ENCODE measurements around the gene SLC8B1. TPM values are rescaled to one million over a fixed set of nuclear protein-coding genes. Genes with fewer than 3 reads are reported as not detected.

The SLC8B1 gene
- total RNA-seq, 1 experiment from 2014 or later: 30.9 TPM

DNA sequence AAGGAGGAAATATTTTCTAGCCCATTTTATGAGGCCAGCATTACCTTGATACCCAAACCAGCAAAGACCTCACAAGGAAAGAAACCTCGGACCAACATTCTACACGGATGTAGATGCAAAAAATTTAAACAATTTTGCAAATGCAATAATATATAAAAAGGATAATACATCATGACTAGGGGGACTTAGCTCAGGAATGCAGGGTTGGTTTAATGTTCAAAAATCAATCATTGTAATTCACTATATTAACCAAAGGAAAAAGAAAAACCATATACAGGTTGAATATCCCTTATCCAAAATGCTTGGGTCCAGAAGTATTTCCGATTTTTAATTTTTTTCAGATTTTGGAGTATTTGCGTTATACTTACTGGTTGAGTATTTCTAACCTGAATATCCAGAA lies 80.6 kb downstream of the SLC8B1 start (continued):
- TF ChIP-seq, protein P1, sequence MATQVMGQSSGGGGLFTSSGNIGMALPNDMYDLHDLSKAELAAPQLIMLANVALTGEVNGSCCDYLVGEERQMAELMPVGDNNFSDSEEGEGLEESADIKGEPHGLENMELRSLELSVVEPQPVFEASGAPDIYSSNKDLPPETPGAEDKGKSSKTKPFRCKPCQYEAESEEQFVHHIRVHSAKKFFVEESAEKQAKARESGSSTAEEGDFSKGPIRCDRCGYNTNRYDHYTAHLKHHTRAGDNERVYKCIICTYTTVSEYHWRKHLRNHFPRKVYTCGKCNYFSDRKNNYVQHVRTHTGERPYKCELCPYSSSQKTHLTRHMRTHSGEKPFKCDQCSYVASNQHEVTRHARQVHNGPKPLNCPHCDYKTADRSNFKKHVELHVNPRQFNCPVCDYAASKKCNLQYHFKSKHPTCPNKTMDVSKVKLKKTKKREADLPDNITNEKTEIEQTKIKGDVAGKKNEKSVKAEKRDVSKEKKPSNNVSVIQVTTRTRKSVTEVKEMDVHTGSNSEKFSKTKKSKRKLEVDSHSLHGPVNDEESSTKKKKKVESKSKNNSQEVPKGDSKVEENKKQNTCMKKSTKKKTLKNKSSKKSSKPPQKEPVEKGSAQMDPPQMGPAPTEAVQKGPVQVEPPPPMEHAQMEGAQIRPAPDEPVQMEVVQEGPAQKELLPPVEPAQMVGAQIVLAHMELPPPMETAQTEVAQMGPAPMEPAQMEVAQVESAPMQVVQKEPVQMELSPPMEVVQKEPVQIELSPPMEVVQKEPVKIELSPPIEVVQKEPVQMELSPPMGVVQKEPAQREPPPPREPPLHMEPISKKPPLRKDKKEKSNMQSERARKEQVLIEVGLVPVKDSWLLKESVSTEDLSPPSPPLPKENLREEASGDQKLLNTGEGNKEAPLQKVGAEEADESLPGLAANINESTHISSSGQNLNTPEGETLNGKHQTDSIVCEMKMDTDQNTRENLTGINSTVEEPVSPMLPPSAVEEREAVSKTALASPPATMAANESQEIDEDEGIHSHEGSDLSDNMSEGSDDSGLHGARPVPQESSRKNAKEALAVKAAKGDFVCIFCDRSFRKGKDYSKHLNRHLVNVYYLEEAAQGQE (IDR thresholded peaks at IDR 0.05; ENCODE audit: low read depth): no peak
- TF ChIP-seq JUND (IDR thresholded peaks at IDR 0.05) (no peak), EGR1 (IDR thresholded peaks at IDR 0.05; ENCODE audit: low read depth) (no peak), POLR2A (IDR thresholded peaks at IDR 0.05; ENCODE audit: borderline replicate concordance, extremely low read depth, insufficient read depth, insufficient read length) (no peak), EZH2phosphoT487 (IDR thresholded peaks at IDR 0.05; ENCODE audit: borderline replicate concordance) (no peak), ELF1 (IDR thresholded peaks at IDR 0.05; ENCODE audit: borderline replicate concordance, low read depth) (no peak), FOSL1 (IDR thresholded peaks at IDR 0.05; ENCODE audit: low read depth) (no peak)

- POLR2A ChIA-PET: no interaction called here
- H3K4me2 ChIP-seq (ENCODE audit: low read length): no peak overlapping the region
- H3K9me3 ChIP-seq (ENCODE audit: control insufficient read depth in 1 of 2, insufficient read depth in 1 of 2, low read depth in 1 of 2, low read length in 2 of 2): peaks cover 0 to 6% of the 10 kb centered on the region in 2 experiments; a peak in 1 of 4 replicates
- H3K4me3 ChIP-seq (replicated peaks in 1 of 2; ENCODE audit: low read depth in 1 of 2, low read length in 2 of 2): no peak overlapping the region
- BruUV-seq (replicated peaks): no TSS peak
- no peaks in the 10 kb centered on the region for H4K20me1 ChIP-seq (ENCODE audit: insufficient read depth)
- TF ChIP-seq FOSL1 (IDR thresholded peaks at IDR 0.05; ENCODE audit: low read depth): no peak
- TF ChIP-seq SP1 (IDR thresholded peaks at IDR 0.05; ENCODE audit: low read depth): no peak
- no peak for TF ChIP-seq ELF1 (IDR thresholded peaks at IDR 0.05; ENCODE audit: borderline replicate concordance, low read depth)
- no peak for TF ChIP-seq EZH2phosphoT487 (IDR thresholded peaks at IDR 0.05; ENCODE audit: borderline replicate concordance)
- no peak for TF ChIP-seq SIN3A (IDR thresholded peaks at IDR 0.05; ENCODE audit: low read depth)
- no peak for TF ChIP-seq RAD21 (IDR thresholded peaks at IDR 0.05; ENCODE audit: low read depth)
- TF ChIP-seq YY1 (IDR thresholded peaks at IDR 0.05; ENCODE audit: extremely low read depth, insufficient replicate concordance, low read depth, low read length): no peak
- no peak for TF ChIP-seq TCF7L2 (IDR thresholded peaks at IDR 0.05; ENCODE audit: borderline replicate concordance, extremely low read depth, insufficient read depth, insufficient read length)
- no peak for TF ChIP-seq MAX (IDR thresholded peaks at IDR 0.05)
- no peak for ATAC-seq
- no peaks in the 10 kb centered on the region for H3K4me1 ChIP-seq (ENCODE audit: control insufficient read depth in 1 of 2, insufficient read depth in 2 of 2, low read length in 2 of 2)
- H3K9ac ChIP-seq (ENCODE audit: low read length): no peak overlapping the region
- RAD21 ChIA-PET (ENCODE audit: low non-redundant PET in 1 of 2, low total read pairs in 2 of 2, uncharacterized antibody in 2 of 2, unreplicated experiment in 2 of 2): no interaction called here
- no peaks in the 10 kb centered on the region for H3K27me3 ChIP-seq (ENCODE audit: insufficient read depth, low read length)
- intact Hi-C loops (cut with micrococcal nuclease): no loop called here
- no peak overlapping the region for H2AFZ ChIP-seq (ENCODE audit: low read depth, low read length, poor library complexity, severe bottlenecking)
- CTCF ChIA-PET: no interaction called here
- H3K79me2 ChIP-seq (ENCODE audit: insufficient read depth, low read length): no peaks in the 10 kb centered on the region
- 0 out of 4 replicates have a peak, but pooled peaks cover 0 to 3% of the 10 kb centered on the region in 2 experiments for H3K36me3 ChIP-seq (ENCODE audit: control insufficient read depth in 1 of 2, insufficient read depth in 2 of 2, low read length in 2 of 2)
- H3K27ac ChIP-seq (ENCODE audit: low read depth, low read length): no peak overlapping the region
- DNase-seq (ENCODE audit: low read depth, low spot score): no peak
- H3K9me2 ChIP-seq (ENCODE audit: insufficient read depth): no peaks in the 10 kb centered on the region
These were observed 81.2 kb downstream of the SLC8B1 start for GRCh38 chr12:113253532-113254285.
